ENCODE results near the gene GABBR2.

Gene GABBR2

GRCh38 chr9:98450496-98450895 lies 258.2 kb downstream of the GABBR2 start:
- DNase-seq (ENCODE audit: insufficient read length) = no peak
- no peak for FAIRE-seq
- no peak for TF ChIP-seq POLR2A (IDR thresholded peaks at IDR 0.05; ENCODE audit: low read depth, low read length)
- no peak for TF ChIP-seq TAF1 (IDR thresholded peaks at IDR 0.05; ENCODE audit: borderline replicate concordance, low read depth, low read length)
- no peak for TF ChIP-seq POLR2AphosphoS5 (IDR thresholded peaks at IDR 0.05; ENCODE audit: low read depth, low read length)

- DNase-seq (ENCODE audit: insufficient read length) (no peak), FAIRE-seq (no peak)
- TF ChIP-seq TAF1 (IDR thresholded peaks at IDR 0.05; ENCODE audit: borderline replicate concordance, low read depth, low read length) = no peak
- no peak for TF ChIP-seq POLR2A (IDR thresholded peaks at IDR 0.05; ENCODE audit: low read depth, low read length)
- TF ChIP-seq POLR2AphosphoS5 (IDR thresholded peaks at IDR 0.05; ENCODE audit: low read depth, low read length) = no peak
Observed at GRCh38 chr9:98449871-98450270, 258.9 kb downstream of the GABBR2 start.

- TF ChIP-seq POLR2A (IDR thresholded peaks at IDR 0.05; ENCODE audit: low read depth, low read length) = no peak
- no peak for TF ChIP-seq POLR2AphosphoS5 (IDR thresholded peaks at IDR 0.05; ENCODE audit: low read depth, low read length)
- no peak for TF ChIP-seq TAF1 (IDR thresholded peaks at IDR 0.05; ENCODE audit: borderline replicate concordance, low read depth, low read length)
- FAIRE-seq (no peak), DNase-seq (ENCODE audit: insufficient read length) (no peak)
Observed at GRCh38 chr9:98445576-98445975, 263.2 kb downstream of the GABBR2 start.

- no peak for FAIRE-seq
Observed at GRCh38 chr9:98444601-98445000, 264.1 kb downstream of the GABBR2 start.

GRCh38 chr9:98442541-98442940 lies 266.2 kb downstream of the GABBR2 start:
- no peak for DNase-seq (ENCODE audit: insufficient read length)
- TF ChIP-seq TAF1 (IDR thresholded peaks at IDR 0.05; ENCODE audit: borderline replicate concordance, low read depth, low read length) (no peak), POLR2A (IDR thresholded peaks at IDR 0.05; ENCODE audit: low read depth, low read length) (no peak), POLR2AphosphoS5 (IDR thresholded peaks at IDR 0.05; ENCODE audit: low read depth, low read length) (no peak)
- no peak for FAIRE-seq

More at GRCh38 chr9:98444601-98445000, 264.1 kb downstream of the GABBR2 start:
- DNase-seq (ENCODE audit: insufficient read length) = no peak
- TF ChIP-seq POLR2A (IDR thresholded peaks at IDR 0.05; ENCODE audit: low read depth, low read length) (no peak), POLR2AphosphoS5 (IDR thresholded peaks at IDR 0.05; ENCODE audit: low read depth, low read length) (no peak), TAF1 (IDR thresholded peaks at IDR 0.05; ENCODE audit: borderline replicate concordance, low read depth, low read length) (no peak)

- TF ChIP-seq TAF1 (IDR thresholded peaks at IDR 0.05; ENCODE audit: borderline replicate concordance, low read depth, low read length) (no peak), POLR2A (IDR thresholded peaks at IDR 0.05; ENCODE audit: low read depth, low read length) (no peak), POLR2AphosphoS5 (IDR thresholded peaks at IDR 0.05; ENCODE audit: low read depth, low read length) (no peak)
- FAIRE-seq = no peak
- DNase-seq (ENCODE audit: insufficient read length) = no peak
Observed at GRCh38 chr9:98442114-98442513, 266.6 kb downstream of the GABBR2 start.

GRCh38 chr9:98438666-98439065 lies 270.1 kb downstream of the GABBR2 start:
- no peak for DNase-seq (ENCODE audit: insufficient read length)
- no peak for TF ChIP-seq POLR2A (IDR thresholded peaks at IDR 0.05; ENCODE audit: low read depth, low read length)
- TF ChIP-seq TAF1 (IDR thresholded peaks at IDR 0.05; ENCODE audit: borderline replicate concordance, low read depth, low read length) = no peak
- TF ChIP-seq POLR2AphosphoS5 (IDR thresholded peaks at IDR 0.05; ENCODE audit: low read depth, low read length) = no peak
- no peak for FAIRE-seq

- FAIRE-seq = no peak
- DNase-seq (ENCODE audit: insufficient read length) = no peak
- TF ChIP-seq TAF1 (IDR thresholded peaks at IDR 0.05; ENCODE audit: borderline replicate concordance, low read depth, low read length) (no peak), POLR2A (IDR thresholded peaks at IDR 0.05; ENCODE audit: low read depth, low read length) (no peak), POLR2AphosphoS5 (IDR thresholded peaks at IDR 0.05; ENCODE audit: low read depth, low read length) (no peak)
Observed at GRCh38 chr9:98437458-98438034, 271.2 kb downstream of the GABBR2 start.

- no peak for DNase-seq (ENCODE audit: insufficient read length)
- TF ChIP-seq POLR2AphosphoS5 (IDR thresholded peaks at IDR 0.05; ENCODE audit: low read depth, low read length) = no peak
- no peak for TF ChIP-seq POLR2A (IDR thresholded peaks at IDR 0.05; ENCODE audit: low read depth, low read length)
- no peak for TF ChIP-seq TAF1 (IDR thresholded peaks at IDR 0.05; ENCODE audit: borderline replicate concordance, low read depth, low read length)
Observed at GRCh38 chr9:98432960-98433359, 275.8 kb downstream of the GABBR2 start.

GRCh38 chr9:98432134-98432533 lies 276.6 kb downstream of the GABBR2 start:
- TF ChIP-seq POLR2AphosphoS5 (IDR thresholded peaks at IDR 0.05; ENCODE audit: low read depth, low read length) = no peak
- TF ChIP-seq TAF1 (IDR thresholded peaks at IDR 0.05; ENCODE audit: borderline replicate concordance, low read depth, low read length) = no peak
- no peak for TF ChIP-seq POLR2A (IDR thresholded peaks at IDR 0.05; ENCODE audit: low read depth, low read length)
- DNase-seq (ENCODE audit: insufficient read length) = no peak
- FAIRE-seq = no peak

More at GRCh38 chr9:98432960-98433359, 275.8 kb downstream of the GABBR2 start:
- FAIRE-seq = no peak

GRCh38 chr9:98430535-98431292 lies 278.0 kb downstream of the GABBR2 start:
- FAIRE-seq (no peak), DNase-seq (ENCODE audit: insufficient read length) (no peak)
- TF ChIP-seq POLR2A (IDR thresholded peaks at IDR 0.05; ENCODE audit: low read depth, low read length) (no peak), POLR2AphosphoS5 (IDR thresholded peaks at IDR 0.05; ENCODE audit: low read depth, low read length) (no peak), TAF1 (IDR thresholded peaks at IDR 0.05; ENCODE audit: borderline replicate concordance, low read depth, low read length) (no peak)

- TF ChIP-seq POLR2AphosphoS5 (IDR thresholded peaks at IDR 0.05; ENCODE audit: low read depth, low read length) (no peak), TAF1 (IDR thresholded peaks at IDR 0.05; ENCODE audit: borderline replicate concordance, low read depth, low read length) (no peak), POLR2A (IDR thresholded peaks at IDR 0.05; ENCODE audit: low read depth, low read length) (no peak)
- FAIRE-seq (no peak), DNase-seq (ENCODE audit: insufficient read length) (no peak)
Observed at GRCh38 chr9:98429613-98430012, 279.1 kb downstream of the GABBR2 start.

All from GM12892 (cell line).